HepG2 (cell line): ENCODE results near the gene POC1A. TPM values are rescaled to one million over a fixed set of nuclear protein-coding genes. Genes with fewer than 3 reads are reported as not detected.

Source experiments
- ATAC-seq: fragments of 200-7000 bp; cut with Tn5 transposase; 3 replicates; pipeline ENCODE4 v1.9.1; 2020; ENCODE audit warnings: mild to moderate bottlenecking, moderate library complexity
- BruUV-seq: library from RNA; stranded (reverse); fragments of 400-500 nt; replicated peaks from 2 replicates; lab custom pipeline; 2021; lab: Mats Ljungman, UMichigan
- CTCF ChIA-PET: fragments of 300-600 bp; formaldehyde crosslinking; extraction: SDS; loops from one replicate; lab custom pipeline; 2021; ENCODE audit warnings: low total read pairs, inconsistent platforms, low intra/inter-chr PET ratio; lab: Yijun Ruan, JAX
- POLR2A ChIA-PET: fragments of 350-600 bp; sonication (Branson Sonifier 250); formaldehyde crosslinking; loops from one replicate; lab custom pipeline; 2020; ENCODE audit warnings: antibody characterized with exemption, inconsistent platforms; lab: Yijun Ruan, JAX
- DNase-seq: peaks from one replicate; pipeline ENCODE4 v3.0.0-alpha.2; 2015; ENCODE audit warnings: low spot score
- FAIRE-seq: peaks from 3 replicates; lab custom pipeline; 2011; peaks lifted over from hg19 to GRCh38; lab: Jason Lieb, UNC
- H2AFZ ChIP-seq: one replicate; pipeline ENCODE4 v1.6.1; 2011; ENCODE audit warnings: low read length, inconsistent platforms
- H3K27ac ChIP-seq: fragments of 300-600 bp; 3 replicates; pipeline ENCODE4 v1.8.0; 2011; ENCODE audit warnings: mixed run types, mild to moderate bottlenecking, mixed read lengths, low read length, inconsistent platforms; ENCODE audit not compliant: insufficient read depth; ENCODE audit errors: extremely low read length
- H3K27me3 ChIP-seq, 2 experiments: fragments of 200-600 bp in 1 of 2; 2 replicates in 1 of 2; 3 replicates in 1 of 2; pipeline versions ENCODE4 v1.6.0 to v1.8.0; 2011; ENCODE audit warnings: low read length in 2 of 2, mild to moderate bottlenecking in 2 of 2, moderate library complexity in 2 of 2, inconsistent platforms in 1 of 2; ENCODE audit not compliant: insufficient read depth in 2 of 2, control insufficient read depth in 1 of 2
- H3K36me3 ChIP-seq, 2 experiments: fragments of 200-600 bp in 1 of 2; replicated peaks in 1 of 2; 2 replicates in 1 of 2; 3 replicates in 1 of 2; pipeline versions ENCODE4 v1.5.1 to v1.8.0; 2011; ENCODE audit warnings: low read length in 2 of 2, inconsistent platforms in 1 of 2; ENCODE audit not compliant: insufficient read depth in 2 of 2, control insufficient read depth in 1 of 2
- H3K4me1 ChIP-seq: 2 replicates; pipeline ENCODE4 v1.5.1; 2012; ENCODE audit warnings: low read length, inconsistent platforms; ENCODE audit not compliant: insufficient read depth
- H3K4me2 ChIP-seq: 2 replicates; pipeline ENCODE4 v1.6.0; 2011; ENCODE audit warnings: low read depth, low read length, inconsistent platforms
- H3K4me3 ChIP-seq, 3 experiments: fragments of 200-600 bp in 1 of 3; sonication (generic), shearing (Covaris generic) in 1 of 3; replicated peaks in 1 of 3; 2 replicates each; pipeline ENCODE4 v1.5.1; 2011 to 2016; ENCODE audit warnings: low read length in 3 of 3, inconsistent platforms in 2 of 3, low read depth in 2 of 3, mild to moderate bottlenecking in 2 of 3, control low read depth in 1 of 3, mixed read lengths in 1 of 3; ENCODE audit not compliant: insufficient read depth in 1 of 3
- H3K79me2 ChIP-seq: one replicate; pipeline ENCODE4 v1.6.1; 2011; ENCODE audit warnings: low read length, inconsistent platforms; ENCODE audit not compliant: insufficient read depth
- H3K9ac ChIP-seq: 2 replicates; pipeline ENCODE4 v1.6.0; 2011; ENCODE audit warnings: mild to moderate bottlenecking, low read depth, low read length, inconsistent platforms; ENCODE audit not compliant: insufficient read depth
- H3K9me3 ChIP-seq: 2 replicates; pipeline ENCODE4 v1.5.1; 2012; ENCODE audit warnings: mild to moderate bottlenecking, low read length
- H4K20me1 ChIP-seq: 2 replicates; pipeline ENCODE4 v1.6.0; 2011; ENCODE audit warnings: inconsistent platforms, mild to moderate bottlenecking, low read length, moderate library complexity; ENCODE audit not compliant: insufficient read depth
- MIXL1 ChIP-seq: IDR thresholded peaks from 2 replicates; pipeline ENCODE4 v1.6.1; 2016
- PRMT3 ChIP-seq: sonication (generic); formaldehyde crosslinking; IDR thresholded peaks from 2 replicates; pipeline ENCODE4 v1.8.1; 2022; ENCODE audit warnings: low read depth, mild to moderate bottlenecking, moderate library complexity, missing genetic modification reagents, borderline replicate concordance
- SMYD3 ChIP-seq: sonication (generic); formaldehyde crosslinking; IDR thresholded peaks from 2 replicates; pipeline ENCODE4 v1.8.1; 2023; ENCODE audit warnings: mild to moderate bottlenecking, missing genetic modification reagents
- SP2 ChIP-seq: sonication (generic); formaldehyde crosslinking; IDR thresholded peaks from 2 replicates; pipeline ENCODE4 v1.5.1; 2020; ENCODE audit warnings: mild to moderate bottlenecking, missing genetic modification reagents
- TRIM24 ChIP-seq: sonication (generic); formaldehyde crosslinking; IDR thresholded peaks from 2 replicates; pipeline ENCODE4 v1.8.0; 2022; ENCODE audit warnings: mild to moderate bottlenecking, missing genetic modification reagents
- ZMYM4 ChIP-seq: sonication (generic); formaldehyde crosslinking; IDR thresholded peaks from 2 replicates; pipeline ENCODE4 v1.8.1; 2023; ENCODE audit warnings: mild to moderate bottlenecking, missing genetic modification reagents
- ZNF550 ChIP-seq: sonication (generic); formaldehyde crosslinking; IDR thresholded peaks from 2 replicates; pipeline ENCODE4 v1.4.0; 2020; ENCODE audit warnings: mild to moderate bottlenecking, missing genetic modification reagents, borderline replicate concordance
- ZNF569 ChIP-seq: sonication (generic); formaldehyde crosslinking; IDR thresholded peaks from 2 replicates; pipeline ENCODE4 v1.5.0; 2020; ENCODE audit warnings: mild to moderate bottlenecking, missing genetic modification reagents, moderate library complexity, borderline replicate concordance
- ZNF598 ChIP-seq: sonication (generic); formaldehyde crosslinking; IDR thresholded peaks from 2 replicates; pipeline ENCODE4 v1.5.1; 2020; ENCODE audit warnings: mild to moderate bottlenecking, missing genetic modification reagents, borderline replicate concordance
- ZNF75D ChIP-seq: sonication (generic); formaldehyde crosslinking; IDR thresholded peaks from 2 replicates; pipeline ENCODE4 v1.8.1; 2023; ENCODE audit warnings: missing genetic modification reagents, mild to moderate bottlenecking, borderline replicate concordance
- WGBS: methylation state at CpG from one replicate; pipeline ENCODE4 v1.1.6; 2017; ENCODE audit warnings: low lambda C conversion rate; 5-methylcytosine and 5-hydroxymethylcytosine counted together
- in situ Hi-C: cut with HindIII; loops from 2 replicates; pipeline ENCODE4 v1.10.0; 2017; ENCODE audit warnings: low pct_unique_long_range_greater_than_20kb; ENCODE audit not compliant: extremely low pct_ligation_motif_present
- intact Hi-C: fragments of 100-400 bp; cut with micrococcal nuclease; formaldehyde crosslinking; loops from one replicate; pipeline ENCODE4 v1.10.0; 2022; ENCODE audit not compliant: unreplicated experiment
- polyA plus RNA-seq, 8 experiments: library from polyadenylated mRNA; depleted of rRNA in 3 of 8; stranded (reverse) in 7 of 8; unstranded in 1 of 8; fragments of >200 nt; fragmentation: Illumina TruSeq in 4 of 8; extraction: Trizol in 4 of 8; gene quantifications; 2 replicates each; pipeline versions ENCODE4 v1.2.1 to v1.2.3, GENCODE V29; 2011 to 2016; ENCODE audit warnings: low read depth in 4 of 8, missing spikeins in 1 of 8, mixed read lengths in 1 of 8; ENCODE audit not compliant: insufficient read depth in 1 of 8
- total RNA-seq, 5 experiments: library from RNA; depleted of rRNA; stranded (reverse); fragments of >200 nt; fragmentation: Illumina TruSeq; extraction: Trizol; gene quantifications; 2 replicates each; pipeline ENCODE4 v1.2.3, GENCODE V29; 2016; ENCODE audit warnings: low read depth in 1 of 5
- TF ChIP-seq, protein P1 (sequence below): sonication (generic); formaldehyde crosslinking; IDR thresholded peaks from 2 replicates; pipeline ENCODE4 v1.4.0; 2020; ENCODE audit warnings: low read depth, missing genetic modification reagents

The POC1A gene
- total and polyA plus RNA-seq, 2 of the 13 experiments (the other 11 are each of a cell fraction or from before 2014, with no cell fraction given): 14.6 to 20.0 TPM

DNA sequence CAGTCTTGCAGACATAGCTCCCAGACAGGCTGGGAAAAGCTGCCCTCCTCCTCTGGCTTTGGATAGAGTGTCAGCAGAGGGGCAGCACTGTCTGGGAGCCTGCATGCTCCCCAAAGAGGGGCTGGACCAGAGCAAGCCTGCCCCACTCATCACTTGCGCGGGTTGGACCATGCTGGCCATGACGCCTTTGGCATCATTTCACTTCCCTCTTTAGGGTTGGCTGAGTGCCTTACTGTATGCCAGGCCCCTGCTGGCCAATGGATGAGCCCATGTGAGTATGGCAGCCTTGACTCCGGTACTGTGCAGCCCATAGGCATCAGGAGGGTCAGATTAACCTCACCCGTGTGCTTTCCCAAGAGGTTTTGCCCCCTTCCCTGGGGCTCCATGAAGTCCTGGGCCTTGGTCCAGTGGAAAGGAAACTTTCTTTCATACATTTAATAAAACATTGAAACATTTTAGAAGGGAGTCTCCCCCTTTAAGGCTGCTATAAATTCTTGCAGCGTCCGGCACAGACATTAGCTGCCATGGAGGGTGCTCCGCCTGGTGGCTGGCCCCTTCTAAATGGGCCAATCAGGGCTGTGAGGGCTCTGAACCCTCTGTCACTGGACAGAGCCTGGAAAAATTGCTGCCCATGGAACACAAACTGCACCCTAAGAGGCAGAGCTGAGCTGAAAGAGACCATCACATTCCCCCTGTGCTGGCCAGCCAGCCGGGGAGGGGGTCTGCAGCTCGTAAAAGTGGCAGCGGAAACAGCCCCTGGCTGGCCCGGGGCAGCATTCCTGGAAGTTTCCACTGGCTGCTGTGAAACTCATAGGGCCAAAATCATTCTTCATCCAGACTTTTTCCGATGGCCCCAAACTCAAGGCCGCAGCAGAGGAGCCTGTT is 77.1 kb downstream of the POC1A start:
- intact Hi-C loops (no loop called here), in situ Hi-C loops (no loop called here)
- Histone ChIP-seq H3K79me2 (no peaks in the 10 kb centered on the region), H3K27me3 (no peaks in the 10 kb centered on the region), H3K4me3 (no peak overlapping the region), H3K27ac (no peak overlapping the region), H4K20me1 (no peaks in the 10 kb centered on the region), H3K9me3 (no peaks in the 10 kb centered on the region), H3K4me2 (no peak overlapping the region), H2AFZ (no peak overlapping the region), H3K9ac (no peak overlapping the region), H3K36me3 (peaks cover 1 to 20% of the 10 kb centered on the region in 2 experiments; a peak in 4 of 5 replicates), H3K4me1 (peaks cover 29% of the 10 kb centered on the region)
- TF ChIP-seq ZMYM4 (CRISPR knock-in tag): no peak
- no peak for TF ChIP-seq ZNF569 (CRISPR knock-in tag)
- TF ChIP-seq ZNF550 (CRISPR knock-in tag): no peak
- no peak for TF ChIP-seq ZNF75D (CRISPR knock-in tag)
- TF ChIP-seq MIXL1 (CRISPR knock-in tag): no peak
- no peak for TF ChIP-seq SP2 (CRISPR knock-in tag)
- TF ChIP-seq, protein P1, sequence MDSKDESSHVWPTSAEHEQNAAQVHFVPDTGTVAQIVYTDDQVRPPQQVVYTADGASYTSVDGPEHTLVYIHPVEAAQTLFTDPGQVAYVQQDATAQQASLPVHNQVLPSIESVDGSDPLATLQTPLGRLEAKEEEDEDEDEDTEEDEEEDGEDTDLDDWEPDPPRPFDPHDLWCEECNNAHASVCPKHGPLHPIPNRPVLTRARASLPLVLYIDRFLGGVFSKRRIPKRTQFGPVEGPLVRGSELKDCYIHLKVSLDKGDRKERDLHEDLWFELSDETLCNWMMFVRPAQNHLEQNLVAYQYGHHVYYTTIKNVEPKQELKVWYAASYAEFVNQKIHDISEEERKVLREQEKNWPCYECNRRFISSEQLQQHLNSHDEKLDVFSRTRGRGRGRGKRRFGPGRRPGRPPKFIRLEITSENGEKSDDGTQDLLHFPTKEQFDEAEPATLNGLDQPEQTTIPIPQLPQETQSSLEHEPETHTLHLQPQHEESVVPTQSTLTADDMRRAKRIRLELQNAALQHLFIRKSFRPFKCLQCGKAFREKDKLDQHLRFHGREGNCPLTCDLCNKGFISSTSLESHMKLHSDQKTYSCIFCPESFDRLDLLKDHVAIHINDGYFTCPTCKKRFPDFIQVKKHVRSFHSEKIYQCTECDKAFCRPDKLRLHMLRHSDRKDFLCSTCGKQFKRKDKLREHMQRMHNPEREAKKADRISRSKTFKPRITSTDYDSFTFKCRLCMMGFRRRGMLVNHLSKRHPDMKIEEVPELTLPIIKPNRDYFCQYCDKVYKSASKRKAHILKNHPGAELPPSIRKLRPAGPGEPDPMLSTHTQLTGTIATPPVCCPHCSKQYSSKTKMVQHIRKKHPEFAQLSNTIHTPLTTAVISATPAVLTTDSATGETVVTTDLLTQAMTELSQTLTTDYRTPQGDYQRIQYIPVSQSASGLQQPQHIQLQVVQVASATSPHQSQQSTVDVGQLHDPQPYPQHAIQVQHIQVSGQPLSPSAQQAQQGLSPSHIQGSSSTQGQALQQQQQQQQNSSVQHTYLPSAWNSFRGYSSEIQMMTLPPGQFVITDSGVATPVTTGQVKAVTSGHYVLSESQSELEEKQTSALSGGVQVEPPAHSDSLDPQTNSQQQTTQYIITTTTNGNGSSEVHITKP (CRISPR knock-in tag): no peak
- no peak for TF ChIP-seq PRMT3 (CRISPR knock-in tag)
- no peak for TF ChIP-seq ZNF598 (CRISPR knock-in tag)
- no peak for TF ChIP-seq TRIM24
- no peak for TF ChIP-seq SMYD3 (CRISPR knock-in tag)
- ATAC-seq (no peak), DNase-seq (no peak), FAIRE-seq (no peak)
- no TSS peak for BruUV-seq
- ChIA-PET POLR2A (interaction anchor here (0.8 kb wide), 1 partner anchor 81 kb away, joined by 3 read pairs; the partner anchor contains the start of gene RPL29), CTCF (interaction anchor here (0.6 kb wide), 1 partner anchor 76 kb away, joined by 3 read pairs; no protein-coding TSS in a partner anchor)
- 96% methylated on average over 13 of the region's 14 CpGs for WGBS
